A673 (cell line): Measurements from ENCODE around the gene SHISA3.

Experiments used
- CTCF ChIP-seq: fragments of 300-800, 200-600 bp; sonication (generic); conservative IDR thresholded peaks from 2 replicates; pipeline ENCODE4 v1.5.1; 2017; ENCODE audit warnings: low read depth, mild to moderate bottlenecking, antibody characterized with exemption, low read length, moderate library complexity, mixed read lengths
- EZH2 ChIP-seq: fragments of 200-600 bp; sonication (generic); IDR thresholded peaks from 2 replicates; pipeline ENCODE4 v1.6.1; 2017; ENCODE audit warnings: borderline replicate concordance, low read depth, mild to moderate bottlenecking, mixed read lengths, antibody characterized with exemption, low read length; ENCODE audit not compliant: poor library complexity, severe bottlenecking

- no peak for TF ChIP-seq CTCF
- no peak for TF ChIP-seq EZH2
Observed at GRCh38 chr4:42363614-42364013, 33.7 kb upstream of the SHISA3 start.
